GM19328 (cell line): ENCODE results near the gene TK1.

Source experiments
- ATAC-seq: cut with Tn5 transposase; IDR thresholded peaks from one replicate; pipeline ENCODE4 v1.9.1; 2021; ENCODE audit warnings: mild to moderate bottlenecking, moderate library complexity; ENCODE audit not compliant: unreplicated experiment

The TK1 gene

GRCh38 chr17:78135858-78136500 lies 50.9 kb downstream of the TK1 start:
- ATAC-seq = no peak

DNA sequence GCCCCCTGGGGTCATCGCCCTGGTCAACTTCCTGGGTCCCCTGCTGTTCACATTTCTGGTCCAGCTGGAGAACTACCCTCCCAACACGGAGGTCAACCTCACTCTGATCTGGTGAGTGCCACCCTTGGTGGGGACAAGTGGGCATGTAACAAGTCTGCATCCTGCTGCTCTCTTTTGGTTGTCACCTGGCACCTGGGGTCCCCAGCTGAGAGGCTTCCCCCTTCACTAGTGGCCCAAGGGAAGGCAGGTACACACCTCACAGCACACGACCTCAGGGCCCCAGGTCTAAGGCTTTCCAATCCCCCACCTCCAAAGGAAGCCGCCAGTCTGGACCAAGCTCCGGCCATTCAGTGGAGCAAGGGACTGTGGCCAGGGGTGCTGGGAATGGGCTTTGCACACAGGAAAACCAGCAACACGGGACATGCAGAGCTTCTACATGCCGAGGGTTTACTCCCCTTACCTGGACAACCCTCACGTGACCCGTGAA lies 51.9 kb downstream of the TK1 start:
- ATAC-seq = no peak

DNA sequence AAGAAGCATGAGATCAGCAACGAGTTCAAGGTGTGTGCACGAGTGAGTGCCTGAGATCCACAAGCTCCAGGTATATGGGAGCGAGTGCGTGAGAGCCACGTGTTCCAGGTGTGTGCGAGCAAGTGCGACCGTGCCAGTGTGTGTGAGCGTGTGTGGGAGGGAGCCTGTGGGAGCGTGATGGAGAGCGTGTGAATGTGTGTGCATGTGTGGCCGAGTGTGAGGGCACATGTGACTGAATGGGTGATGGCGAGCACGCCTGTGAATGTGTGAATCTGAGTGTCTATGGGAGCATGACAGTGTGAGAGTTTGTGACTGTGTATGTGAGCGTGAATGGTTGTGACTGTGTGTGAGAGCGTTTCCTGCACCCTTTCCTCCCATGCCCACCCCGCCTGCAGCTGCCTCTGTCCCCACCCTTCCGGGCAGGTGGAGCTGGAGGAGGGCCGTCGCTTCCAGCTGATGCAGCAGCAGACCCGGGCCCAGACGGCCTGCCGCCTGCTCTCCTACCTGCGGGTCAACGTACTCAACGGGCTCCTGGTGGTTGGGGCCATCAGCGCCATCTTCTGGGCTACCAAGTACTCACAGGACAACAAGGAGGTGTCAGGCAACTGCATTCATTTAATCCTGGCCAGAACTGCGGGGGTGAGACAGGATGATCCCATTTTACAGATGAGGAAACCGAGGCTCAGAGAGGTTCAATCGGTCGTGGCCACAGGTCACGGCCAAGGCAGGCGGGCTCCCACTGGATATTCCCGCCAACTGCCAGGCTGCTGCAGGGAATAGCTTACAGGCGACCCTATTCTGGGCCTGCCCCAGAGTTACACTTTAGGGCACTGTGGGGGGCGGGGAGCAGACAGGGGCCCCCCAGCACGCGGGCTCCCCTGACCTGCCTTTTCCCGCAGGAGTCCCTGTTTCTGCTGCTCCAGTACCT lies 52.6 kb downstream of the TK1 start:
- ATAC-seq = no peak

DNA sequence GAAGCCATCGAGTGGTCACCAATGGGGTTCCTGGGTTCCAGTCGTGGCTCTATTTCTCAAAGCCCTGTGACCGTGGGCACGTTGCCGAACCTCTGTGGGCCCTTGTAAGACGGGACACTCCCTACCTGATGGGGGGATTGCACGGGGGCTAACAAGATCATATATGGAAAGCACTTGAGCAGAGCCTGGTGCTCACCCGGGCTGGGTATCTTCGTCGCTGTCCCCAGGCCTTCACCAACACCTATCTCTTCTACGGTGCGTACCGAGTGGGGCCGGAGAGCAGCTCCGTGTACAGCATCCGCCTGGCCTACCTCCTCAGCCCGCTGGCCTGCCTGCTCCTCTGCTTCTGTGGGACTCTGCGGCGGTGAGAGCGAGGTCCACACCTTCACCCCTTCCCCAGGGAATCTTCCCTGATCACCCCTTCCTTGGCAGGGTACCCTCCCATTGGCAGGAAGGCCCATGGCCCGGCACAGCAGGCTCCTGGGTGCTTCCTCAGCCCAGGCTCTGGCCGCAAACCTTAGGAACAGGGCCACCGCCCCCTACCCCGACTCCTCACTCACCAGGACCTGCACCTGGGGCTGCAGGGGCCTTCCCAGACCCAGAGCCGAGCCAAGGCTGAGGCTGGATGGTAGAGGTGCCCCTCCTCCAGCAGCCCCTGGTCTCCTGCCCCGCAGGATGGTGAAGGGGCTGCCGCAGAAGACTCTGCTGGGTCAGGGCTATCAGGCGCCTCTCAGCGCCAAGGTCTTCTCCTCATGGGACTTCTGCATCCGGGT lies 53.5 kb downstream of the TK1 start:
- no peak for ATAC-seq

- no peak for ATAC-seq
These were observed 54.1 kb downstream of the TK1 start for GRCh38 chr17:78132767-78133178.

DNA sequence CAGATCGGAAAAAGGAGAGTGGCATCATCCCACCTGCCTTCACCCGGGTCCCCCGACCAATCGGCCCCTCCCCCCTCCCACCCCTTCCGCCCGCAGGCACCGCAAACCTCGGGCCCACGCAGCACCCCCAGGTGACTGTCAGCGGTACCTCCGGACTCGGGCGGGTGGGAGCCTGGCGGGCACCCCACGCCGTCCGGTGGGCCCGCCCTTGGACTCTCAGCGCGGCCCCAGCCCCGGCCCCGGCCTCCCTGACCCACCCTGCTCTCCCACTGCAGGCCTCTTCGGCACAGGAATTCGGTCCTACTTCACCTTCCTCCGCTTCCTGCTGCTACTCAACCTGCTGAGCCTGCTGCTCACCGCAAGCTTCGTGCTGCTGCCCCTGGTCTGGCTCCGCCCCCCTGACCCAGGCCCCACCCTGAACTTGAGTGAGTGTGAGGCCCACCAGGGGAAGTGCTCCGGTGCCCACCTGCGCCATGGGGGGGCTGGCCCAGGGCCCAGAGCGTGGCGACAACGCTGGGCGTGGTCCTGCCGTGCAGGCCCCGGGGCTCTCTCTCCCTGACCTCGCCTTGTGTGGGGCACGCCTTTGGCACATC lies 54.7 kb downstream of the TK1 start:
- ATAC-seq = no peak

DNA sequence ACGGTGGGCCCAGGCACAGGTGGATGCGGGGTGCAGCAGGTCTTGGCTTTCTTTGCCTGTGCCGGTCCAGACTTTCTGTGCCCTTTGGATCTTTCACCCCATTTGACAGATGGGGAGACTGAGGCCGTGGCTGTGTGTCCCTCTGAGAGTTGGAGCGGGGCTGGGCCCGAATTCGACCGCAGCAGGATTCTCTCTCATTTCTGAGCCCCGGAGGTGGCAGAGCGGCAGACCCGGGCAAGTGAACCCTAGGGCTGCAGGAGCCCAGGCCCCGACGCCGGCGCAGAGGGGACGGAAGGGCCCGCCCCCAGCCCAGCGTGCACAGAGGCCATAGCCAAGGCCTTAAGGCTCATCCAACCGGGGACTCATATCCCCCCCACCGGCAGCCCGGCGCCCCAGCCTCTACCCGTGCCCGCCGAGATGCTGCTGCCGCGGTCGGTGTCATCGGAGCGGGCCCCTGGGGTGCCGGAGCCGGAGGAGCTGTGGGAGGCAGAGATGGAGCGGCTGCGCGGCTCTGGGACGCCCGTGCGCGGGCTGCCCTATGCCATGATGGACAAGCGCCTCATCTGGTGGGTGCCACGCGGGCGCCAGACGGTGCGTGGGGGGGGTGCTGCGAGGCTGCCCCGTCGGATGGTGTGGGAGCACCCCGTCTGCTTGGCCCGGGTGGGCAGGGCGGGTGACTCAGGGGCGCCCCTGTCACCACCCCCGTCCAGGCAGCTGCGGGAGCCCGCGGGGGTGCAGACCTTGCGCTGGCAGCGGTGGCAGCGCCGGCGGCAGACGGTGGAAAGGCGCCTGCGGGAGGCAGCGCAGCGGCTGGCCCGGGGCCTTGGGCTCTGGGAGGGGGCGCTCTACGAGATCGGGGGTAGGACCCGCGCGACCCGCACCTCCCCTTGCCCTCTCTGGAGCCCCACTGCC lies 55.4 kb downstream of the TK1 start:
- ATAC-seq = no peak

GRCh38 chr17:78130437-78131101 lies 56.3 kb downstream of the TK1 start, which contains the start of gene TMC8:
TMC8 (plus strand) TSS chr17:78130771; CDS start chr17:78131589, 818 bp downstream.
- ATAC-seq = no peak

GRCh38 chr17:78130090-78130436 lies 56.8 kb downstream of the TK1 start:
- ATAC-seq = no peak

- no peak for ATAC-seq
These were observed 57.3 kb downstream of the TK1 start for GRCh38 chr17:78129351-78130089.

- ATAC-seq = no peak
These were observed 58.1 kb downstream of the TK1 start, which contains the start of gene TMC6 for GRCh38 chr17:78128551-78129350. TMC6 (minus strand) TSS chr17:78128755; CDS start chr17:78126832, 1,923 bp downstream.

- no peak for ATAC-seq
These were observed 58.8 kb downstream of the TK1 start for GRCh38 chr17:78127888-78128550.

GRCh38 chr17:78127239-78127887 lies 59.5 kb downstream of the TK1 start:
- no peak for ATAC-seq

GRCh38 chr17:78126895-78127238 lies 60.0 kb downstream of the TK1 start:
- no peak for ATAC-seq

- no peak for ATAC-seq
These were observed 60.6 kb downstream of the TK1 start for GRCh38 chr17:78125976-78126894.
